ENCODE results near the gene SARM1. TPM values are rescaled to one million over a fixed set of nuclear protein-coding genes. Genes with fewer than 3 reads are reported as not detected.

SARM1 gene
- polyA plus RNA-seq, 3 donors: 0.78 to 7.1 (median 0.90) TPM

DNA sequence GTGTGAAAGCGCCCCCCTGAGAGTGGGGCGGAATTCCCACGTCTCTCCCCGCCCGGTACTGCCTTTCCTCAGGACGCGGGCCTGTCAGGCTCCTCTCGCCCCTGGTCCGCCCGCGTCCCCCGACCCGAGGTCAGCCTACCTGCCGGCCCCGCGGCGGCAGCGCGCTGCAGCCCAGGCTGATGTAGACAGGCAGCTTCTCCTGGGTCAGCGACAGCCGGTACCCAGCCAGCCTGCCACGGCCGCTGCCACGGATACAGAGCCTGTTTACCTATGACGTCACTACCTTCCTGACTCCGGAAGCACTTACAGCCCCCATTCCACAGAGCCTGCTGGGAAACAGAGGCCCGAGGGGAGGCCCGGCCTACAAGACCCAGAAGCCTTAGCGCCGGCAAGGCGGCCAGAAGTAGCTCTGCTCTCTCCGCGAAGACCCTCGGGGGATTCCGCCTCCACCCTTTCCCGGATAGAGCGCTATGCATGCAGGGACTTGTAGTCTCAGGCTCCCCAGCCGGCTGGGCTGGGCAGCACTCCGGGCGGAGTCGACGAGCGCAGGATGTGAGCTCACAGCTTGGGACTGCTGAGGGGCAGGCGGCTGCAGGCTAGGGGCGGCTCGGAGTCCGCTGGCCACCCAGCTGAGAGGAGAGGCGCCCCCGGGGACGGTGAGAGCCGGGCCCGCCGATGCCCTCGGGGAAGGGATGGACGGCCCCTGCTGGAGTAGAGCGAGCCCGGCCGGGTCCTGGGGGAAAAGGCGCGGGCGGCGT, 36.1 kb upstream of the SARM1 start, which contains the start of the genes IFT20 and TNFAIP1:
Gene IFT20, minus strand, starts transcription at position 272 of the 758 bp plus-strand sequence. CDS start 3,487 bp downstream, outside the sequence.
Gene TNFAIP1, plus strand, starts transcription at position 561 of the 758 bp plus-strand sequence. CDS start 3,761 bp downstream, outside the sequence.
- Mint-ChIP-seq H3K4me1 (peaks cover 40% of the 10 kb centered on the region), H3K4me3 (peak within 1 kb of the TSS; percentile 93 to 96), H3K9me3 (no peaks in the 10 kb centered on the region), H3K36me3 (peaks cover 34 to 35% of the 10 kb centered on the region in 2 donors), H3K27me3 (ENCODE audit: low read depth in 3 of 3) (peaks cover 0 to 1% (median 0%) of the 10 kb centered on the region in 3 donors), H3K27ac (peak within 1 kb of the TSS; percentile 92 to 98 (median 96))
- intact Hi-C loops (cut with micrococcal nuclease): loop anchor here (1.0 to 10.0 kb wide), 5 partner anchors 15 to 617 kb away; partner anchors contain the start of genes POLDIP2 (in 2 of the 2), ALDOC (in 1 of the 2), NLK (in 1 of the 2) and PHF12 (in 1 of the 2)
- no peaks in the 10 kb centered on the region for H3K9me3 ChIP-seq (replicated peaks in 1 of 2; ENCODE audit: control insufficient read depth in 1 of 2, insufficient read depth in 1 of 2, low read length in 2 of 2)
- peaks cover 13% of the 10 kb centered on the region for H4K20me1 ChIP-seq (ENCODE audit: insufficient read depth, low read length)
- H3K4me1 ChIP-seq (ENCODE audit: control insufficient read depth in 1 of 2, insufficient read depth in 2 of 2, low read length in 2 of 2): peaks cover 31 to 36% of the 10 kb centered on the region in 2 donors
- H3K4me2 ChIP-seq (replicated peaks; ENCODE audit: extremely low read depth, low read length, poor library complexity, severe bottlenecking): peak within 1 kb of the TSS; percentile 96
- H3K79me2 ChIP-seq (ENCODE audit: insufficient read depth, low read length): peaks cover 71% of the 10 kb centered on the region
- TF ChIP-seq, protein P1, sequence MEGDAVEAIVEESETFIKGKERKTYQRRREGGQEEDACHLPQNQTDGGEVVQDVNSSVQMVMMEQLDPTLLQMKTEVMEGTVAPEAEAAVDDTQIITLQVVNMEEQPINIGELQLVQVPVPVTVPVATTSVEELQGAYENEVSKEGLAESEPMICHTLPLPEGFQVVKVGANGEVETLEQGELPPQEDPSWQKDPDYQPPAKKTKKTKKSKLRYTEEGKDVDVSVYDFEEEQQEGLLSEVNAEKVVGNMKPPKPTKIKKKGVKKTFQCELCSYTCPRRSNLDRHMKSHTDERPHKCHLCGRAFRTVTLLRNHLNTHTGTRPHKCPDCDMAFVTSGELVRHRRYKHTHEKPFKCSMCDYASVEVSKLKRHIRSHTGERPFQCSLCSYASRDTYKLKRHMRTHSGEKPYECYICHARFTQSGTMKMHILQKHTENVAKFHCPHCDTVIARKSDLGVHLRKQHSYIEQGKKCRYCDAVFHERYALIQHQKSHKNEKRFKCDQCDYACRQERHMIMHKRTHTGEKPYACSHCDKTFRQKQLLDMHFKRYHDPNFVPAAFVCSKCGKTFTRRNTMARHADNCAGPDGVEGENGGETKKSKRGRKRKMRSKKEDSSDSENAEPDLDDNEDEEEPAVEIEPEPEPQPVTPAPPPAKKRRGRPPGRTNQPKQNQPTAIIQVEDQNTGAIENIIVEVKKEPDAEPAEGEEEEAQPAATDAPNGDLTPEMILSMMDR (IDR thresholded peaks at IDR 0.05): no peak
- whole genome bisulfite sequencing (ENCODE audit: insufficient coverage): under 1% methylated on average over 62 of the region's 62 CpGs
- peak within 1 kb of the TSS; percentile 83 for H3K9ac ChIP-seq (ENCODE audit: insufficient read depth, low read length, poor library complexity, severe bottlenecking)
- H2AFZ ChIP-seq (ENCODE audit: insufficient read depth, low read depth, low read length, poor library complexity, severe bottlenecking): peak within 1 kb of the TSS; percentile 94
- H3K27me3 ChIP-seq (ENCODE audit: control insufficient read depth in 2 of 2, insufficient read depth in 2 of 2, low read length in 2 of 2): no peaks in the 10 kb centered on the region
- peak within 1 kb of the TSS; percentile 62 to 93 (median 76) for H3K4me3 ChIP-seq (replicated peaks in 1 of 3; ENCODE audit: low read depth in 2 of 3, low read length in 3 of 3)
- DNase-seq: peak; percentile 99 to 100 (median 99)
- H3K36me3 ChIP-seq (replicated peaks in 1 of 2; ENCODE audit: control insufficient read depth in 1 of 2, insufficient read depth in 2 of 2, low read length in 2 of 2): peaks cover 20 to 31% of the 10 kb centered on the region in 2 donors
- H3K27ac ChIP-seq (ENCODE audit: low read depth in 1 of 2, low read length in 2 of 2): peak within 1 kb of the TSS; percentile 57 to 96

Measured in CD14-positive monocyte (primary cell).